ENCODE measurements around the gene LYST.
"Not testable (repeated sequence)": the region's sequence is repeated elsewhere in the genome, so short reads cannot be mapped to it uniquely, and the experiment has no call there.

The LYST gene

DNA sequence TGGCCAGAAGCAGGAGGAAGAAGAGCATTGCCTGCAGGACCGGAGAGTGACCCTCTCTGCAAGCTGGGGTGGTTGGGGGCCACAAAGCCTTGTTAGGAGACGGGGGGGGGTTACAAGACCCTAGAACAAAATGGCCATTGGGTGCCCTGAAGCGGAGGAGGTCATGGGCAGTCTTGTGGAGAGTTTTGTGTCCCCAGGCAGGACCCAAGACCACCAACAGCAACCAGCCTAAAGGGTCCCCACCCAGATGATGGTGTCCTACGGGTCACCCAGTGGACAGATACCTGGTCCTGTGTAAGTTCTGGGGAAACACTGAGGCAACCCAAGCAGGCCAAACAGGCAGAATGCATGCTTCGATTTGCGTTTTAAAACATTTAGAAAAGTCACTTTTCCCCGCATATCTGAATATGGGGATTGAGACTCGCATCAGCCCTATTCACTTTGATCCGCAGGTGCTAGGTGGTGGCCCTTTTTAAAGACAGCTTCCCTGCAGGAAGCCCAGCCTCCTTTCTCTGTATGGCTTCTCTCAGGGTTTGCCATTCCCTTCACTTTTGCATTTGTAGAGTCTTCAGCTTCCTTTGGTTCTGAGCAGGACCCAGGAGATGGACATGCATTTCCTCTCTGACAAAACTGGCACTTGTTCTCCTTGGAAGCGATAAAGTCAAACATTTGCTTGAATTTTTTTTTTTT lies 238.2 kb downstream of the LYST start:
- no peak for DNase-seq

DNA sequence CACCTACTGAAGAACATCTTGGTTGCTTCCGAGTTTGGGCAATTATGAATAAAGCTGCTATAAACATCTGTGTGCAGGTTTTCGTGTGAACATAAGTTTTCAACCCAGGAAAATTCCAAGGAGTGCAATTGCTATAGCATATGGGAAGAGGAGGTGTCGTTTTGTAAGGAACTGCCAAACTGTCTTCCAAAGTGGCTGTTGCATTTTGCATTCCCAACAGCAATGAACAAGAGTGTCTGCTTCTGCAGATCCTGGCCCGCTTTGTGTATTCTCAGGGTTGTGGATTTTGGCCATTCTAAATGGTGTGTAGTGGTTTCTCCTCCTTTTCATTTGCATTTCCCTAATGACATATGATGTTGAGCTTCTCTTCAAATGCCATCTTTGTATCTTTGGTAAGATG lies 240.9 kb downstream of the LYST start:
- no peak for DNase-seq

DNA sequence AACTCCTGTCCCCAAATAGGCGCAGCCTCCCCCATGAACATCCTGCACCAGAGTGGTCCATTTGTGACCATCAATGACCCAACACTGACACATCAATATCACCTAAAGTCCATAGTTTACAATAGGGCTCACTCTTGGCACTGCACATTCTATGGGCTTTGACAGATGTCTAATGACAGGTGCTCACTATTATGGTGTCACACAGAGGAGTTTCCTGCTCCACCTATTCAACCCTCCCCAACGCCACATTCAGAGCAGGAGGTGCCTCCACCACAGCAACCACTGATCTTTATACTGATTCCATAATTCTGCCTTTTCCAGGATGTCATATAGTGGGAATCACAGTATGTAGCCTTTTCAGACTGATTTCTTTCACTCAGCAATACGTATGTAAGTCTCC lies 241.4 kb downstream of the LYST start:
- peak; percentile 78 for DNase-seq

DNA sequence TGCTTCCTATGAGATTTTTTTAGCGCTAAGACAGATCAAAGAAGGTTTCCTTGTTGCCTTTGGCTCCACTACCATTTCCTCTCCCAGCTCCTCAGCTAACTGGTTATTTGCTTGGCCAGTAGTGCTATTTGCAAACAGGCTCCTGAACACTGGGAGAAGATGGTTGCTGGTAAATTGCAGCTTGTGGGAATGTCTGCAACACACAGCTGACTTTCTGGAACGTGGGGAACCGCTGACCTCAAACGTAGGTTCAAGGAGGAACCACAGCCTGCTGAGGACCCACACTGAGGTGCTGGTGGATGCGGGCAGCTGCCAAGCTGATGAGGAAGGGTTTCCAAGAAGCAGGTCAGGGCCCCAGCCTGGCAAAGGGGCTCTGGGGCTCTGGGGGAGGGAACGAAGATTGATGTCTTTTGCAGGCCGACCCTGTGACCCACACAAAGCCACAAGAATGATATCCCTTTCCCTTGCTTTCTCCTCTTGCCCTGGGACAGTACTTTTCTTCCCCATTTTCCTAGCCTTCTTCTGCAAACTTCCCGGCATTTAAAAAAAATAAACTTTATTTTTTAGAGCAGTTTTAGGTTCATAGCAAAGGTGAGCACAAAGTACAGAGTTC lies 241.9 kb downstream of the LYST start:
- no peak for DNase-seq

DNA sequence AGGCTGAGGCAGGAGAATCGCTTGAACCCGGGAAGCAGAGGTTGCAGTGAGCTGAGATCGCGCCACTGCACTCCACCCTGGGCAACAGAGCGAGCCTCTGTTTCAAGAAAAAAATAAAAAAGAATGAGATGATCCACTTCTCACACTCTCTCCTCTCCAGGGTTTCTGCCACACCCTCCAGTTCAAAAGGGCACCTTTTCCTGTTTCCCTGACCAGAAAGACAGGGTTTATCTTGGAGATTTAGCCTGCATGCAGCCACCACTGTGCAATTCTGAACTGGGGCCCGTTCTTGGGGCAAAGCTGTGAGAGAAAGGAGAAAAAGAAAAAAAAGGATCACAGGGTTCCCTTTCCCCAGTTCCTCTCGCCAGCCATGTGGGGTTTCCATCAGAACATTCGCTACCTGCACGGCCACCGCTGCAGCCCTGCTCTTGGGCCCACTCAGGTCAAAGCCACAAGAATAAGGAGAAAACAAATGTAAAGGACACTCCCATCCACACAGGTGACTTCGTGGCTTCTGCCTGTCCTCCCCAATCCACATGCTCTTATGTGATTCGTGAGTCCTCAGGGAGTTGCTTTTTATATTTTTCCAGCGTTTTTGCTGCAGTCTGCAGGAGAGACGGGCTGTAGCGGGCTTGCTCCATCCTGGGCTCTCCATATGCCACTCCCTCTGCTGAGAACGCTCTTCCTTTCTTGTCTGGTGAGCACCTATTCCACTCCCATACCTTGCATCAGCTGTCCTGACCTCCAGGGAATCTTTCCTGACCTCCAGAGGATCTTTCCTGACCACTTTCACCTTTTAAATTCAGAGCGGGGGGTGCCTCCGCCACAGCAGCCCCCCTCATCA lies 243.5 kb downstream of the LYST start:
- DNase-seq, result peak; percentile 20

DNA sequence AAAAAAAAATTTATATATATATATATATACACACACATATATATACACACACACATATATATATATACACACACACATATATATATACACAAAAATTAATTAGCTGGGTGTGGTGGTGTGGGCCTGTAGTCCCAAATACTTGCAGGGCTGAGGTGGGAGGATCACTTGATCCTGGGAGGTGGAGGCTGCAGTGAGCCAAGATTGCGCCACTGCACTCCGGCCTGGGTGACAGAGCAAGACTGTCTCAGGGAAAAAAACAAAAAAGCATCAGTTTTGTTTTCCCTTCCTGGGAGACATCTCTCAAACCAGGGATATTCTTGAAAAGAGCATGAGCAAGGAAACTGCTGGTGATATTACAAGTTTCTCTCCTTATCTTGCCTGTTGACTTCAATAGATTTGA lies 247.6 kb downstream of the LYST start:
- DNase-seq, result not testable (repeated sequence)

DNA sequence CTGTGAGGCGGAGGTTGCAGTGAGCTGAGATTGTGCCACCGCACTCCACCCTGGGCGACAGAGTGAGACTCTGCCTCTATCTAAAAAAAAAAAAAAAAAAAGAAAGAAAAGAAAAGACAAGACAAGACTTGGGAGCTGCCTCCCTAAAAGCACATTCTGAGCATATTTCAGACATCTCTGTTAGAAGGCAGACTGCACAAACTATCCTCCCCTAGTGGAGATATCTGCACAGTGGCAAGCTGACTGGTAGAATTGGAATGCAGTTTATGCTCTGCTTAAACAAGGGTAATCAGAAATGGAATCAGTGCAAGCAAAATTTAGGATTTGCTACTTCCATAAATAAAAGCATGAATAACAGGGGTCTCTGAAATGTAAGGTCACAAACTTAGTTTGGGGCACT lies 248.9 kb downstream of the LYST start:
- DNase-seq, result no peak

DNA sequence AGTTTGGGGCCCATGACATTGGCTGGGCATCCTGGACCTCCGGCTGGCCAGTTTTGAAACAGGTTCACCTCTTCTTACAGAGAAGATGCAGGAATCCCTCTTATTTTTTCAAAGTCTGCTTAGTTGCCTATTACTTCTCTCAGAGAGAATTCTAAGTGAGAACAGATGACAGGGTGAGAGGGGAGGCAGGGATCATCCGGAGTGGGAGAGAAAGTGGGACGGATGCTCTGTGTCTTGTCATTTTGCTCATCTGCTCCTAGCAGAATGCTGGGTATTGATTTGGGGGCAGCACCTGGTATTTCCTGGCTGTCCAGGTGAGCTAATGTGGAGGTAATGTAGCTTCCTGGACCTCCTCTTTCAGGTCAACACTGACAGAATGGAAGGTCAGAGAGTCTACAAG lies 249.6 kb downstream of the LYST start:
- no peak for DNase-seq

DNA sequence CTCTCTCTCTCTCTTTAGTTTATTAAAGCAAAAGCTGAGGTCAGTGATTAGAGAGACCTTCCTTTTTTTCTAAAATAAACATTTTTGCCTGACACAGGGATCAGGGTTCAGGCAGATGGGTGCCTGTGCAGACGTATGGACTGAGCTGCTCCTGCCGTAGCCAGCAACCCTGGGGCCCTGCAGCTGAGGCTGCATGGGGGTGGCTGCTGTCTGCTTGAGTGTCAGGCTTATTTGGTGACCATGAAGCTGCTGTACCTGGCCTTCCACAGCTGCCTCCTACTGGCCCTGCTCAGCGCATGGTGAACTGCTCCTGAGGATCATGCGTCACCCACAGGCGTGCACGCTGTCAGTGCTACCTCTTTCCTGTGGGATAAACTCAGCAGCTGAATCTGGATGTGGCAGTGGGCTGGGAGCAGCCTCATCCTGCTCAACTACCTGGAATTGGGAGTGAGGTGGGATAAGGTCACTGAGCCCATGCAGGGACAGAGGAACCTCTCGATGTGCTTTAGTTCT lies 252.2 kb downstream of the LYST start:
- DNase-seq, result no peak

DNA sequence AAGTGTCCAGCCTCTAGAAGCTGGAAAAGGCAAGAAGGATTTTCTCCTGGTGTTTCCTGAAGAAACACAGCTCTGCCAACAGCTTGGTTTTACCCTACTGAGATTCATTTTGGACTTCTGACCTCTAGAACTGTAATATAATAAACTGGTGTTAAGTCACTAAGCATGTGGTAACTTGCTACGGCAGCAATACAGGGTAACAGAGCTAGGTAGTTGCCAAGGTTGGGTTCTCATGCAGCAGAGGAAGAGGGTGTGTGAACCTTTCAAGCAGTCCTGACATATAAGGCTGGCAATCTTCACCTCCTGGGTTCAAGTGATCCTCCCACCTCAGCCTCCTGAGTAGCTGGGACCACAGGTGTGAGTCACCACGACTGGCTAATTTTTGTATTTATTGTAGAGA lies 253.1 kb downstream of the LYST start:
- no peak for DNase-seq

DNA sequence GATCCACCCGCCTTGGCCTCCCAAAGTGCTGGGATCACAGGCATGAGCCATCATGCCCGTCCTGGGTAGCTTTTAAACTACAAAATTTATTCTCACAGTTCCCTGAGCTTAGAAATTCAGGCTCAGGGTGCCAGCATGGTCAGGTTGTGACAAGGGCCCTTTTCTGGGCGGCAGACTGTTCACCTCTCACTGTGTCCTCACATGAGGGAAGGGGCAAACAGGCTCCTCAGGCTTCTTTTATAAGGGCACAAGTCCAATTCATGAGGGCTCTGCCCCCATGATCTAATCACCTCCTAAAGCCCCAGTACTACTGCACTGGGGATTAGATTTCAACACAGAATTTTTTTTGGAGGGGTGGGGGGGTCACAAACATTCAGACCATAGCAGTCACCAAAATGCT lies 253.9 kb downstream of the LYST start:
- no peak for DNase-seq

All from NCI-H69 (cell line).